ENCODE data around the gene PTH1R.

Gene PTH1R

DNA sequence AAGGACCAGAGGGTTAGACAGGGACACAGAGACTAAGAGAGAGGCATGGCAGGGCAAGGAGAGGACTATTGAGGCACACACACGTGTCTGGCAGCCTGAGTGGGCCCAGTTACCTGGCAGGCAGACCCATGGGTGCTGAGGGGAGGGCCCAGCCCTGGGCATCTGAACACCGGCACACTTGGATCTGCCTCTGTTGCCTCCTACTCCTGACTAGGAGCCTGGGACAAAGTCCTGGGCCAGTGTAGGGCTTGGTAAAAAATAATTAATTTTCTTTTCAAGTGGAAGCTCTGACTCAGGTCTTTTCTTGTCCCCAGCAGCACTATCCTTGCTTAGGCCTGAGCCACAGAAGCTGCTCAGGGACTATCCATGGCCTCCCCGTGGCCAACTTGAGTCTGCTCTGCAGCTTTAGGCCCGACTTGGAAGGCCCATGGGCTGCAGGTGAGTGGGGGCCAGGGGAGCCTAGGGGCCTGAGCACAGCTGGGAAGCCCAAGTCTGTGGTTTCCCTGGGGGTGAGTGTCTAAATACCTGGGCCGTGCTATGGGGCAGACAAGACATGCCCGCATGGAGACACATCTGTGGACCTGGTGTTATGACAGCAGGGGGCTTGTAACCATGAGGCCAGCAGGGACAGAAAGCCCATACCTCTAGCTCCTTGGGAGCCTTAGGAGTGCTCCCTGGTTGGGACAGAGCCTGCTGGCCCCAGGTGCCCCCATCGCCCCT lies at the start of gene PTH1R:
Gene PTH1R, plus strand, starts transcription at position 316 of the 720 bp plus-strand sequence. CDS start 5,839 bp downstream, outside the sequence.
- no peak for DNase-seq

DNA sequence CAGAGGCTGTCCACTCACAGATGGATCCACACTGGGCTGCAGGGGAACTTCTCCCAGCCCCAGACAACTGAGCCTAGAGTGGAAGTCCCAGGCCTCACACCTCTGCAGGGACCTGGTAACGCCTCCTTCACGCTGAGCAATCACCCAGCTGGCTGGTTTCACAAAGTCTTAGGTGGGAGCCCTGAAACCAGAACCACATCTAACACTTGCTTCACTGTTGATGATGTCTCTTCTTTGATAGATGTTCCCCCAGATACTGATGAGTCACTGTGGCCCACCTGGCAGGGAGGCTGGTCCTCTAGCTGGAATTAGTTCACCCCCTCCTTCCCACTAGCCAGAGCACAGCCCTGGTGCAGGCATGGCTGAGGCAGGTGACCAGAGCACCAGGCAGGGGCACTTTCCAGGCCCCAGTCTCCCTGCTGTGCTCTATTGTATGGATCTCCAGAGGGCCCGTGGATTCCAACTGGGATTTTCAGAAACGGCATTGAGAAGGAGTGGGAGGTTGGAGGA lies 47.8 kb upstream of the PTH1R start:
- no peak for DNase-seq

DNA sequence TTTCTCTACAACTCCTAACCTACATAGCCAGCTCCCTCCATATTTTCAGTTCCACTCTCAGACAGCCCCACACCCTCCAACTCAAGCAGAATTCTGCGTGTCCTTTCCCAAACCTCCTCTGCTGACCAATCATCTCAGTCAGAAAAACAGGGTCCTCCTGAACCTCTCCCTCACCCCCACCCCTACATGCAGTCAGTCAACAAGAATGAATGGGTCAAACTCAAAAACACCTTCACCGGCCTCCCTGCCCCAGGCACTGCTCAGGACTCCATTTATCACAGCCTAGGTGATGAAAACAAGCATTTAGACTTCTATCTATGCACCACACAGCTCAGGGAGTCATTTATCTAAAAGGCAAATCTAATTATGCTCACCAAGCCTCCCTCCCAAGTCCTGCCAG lies 46.7 kb upstream of the PTH1R start:
- DNase-seq, result no peak

DNA sequence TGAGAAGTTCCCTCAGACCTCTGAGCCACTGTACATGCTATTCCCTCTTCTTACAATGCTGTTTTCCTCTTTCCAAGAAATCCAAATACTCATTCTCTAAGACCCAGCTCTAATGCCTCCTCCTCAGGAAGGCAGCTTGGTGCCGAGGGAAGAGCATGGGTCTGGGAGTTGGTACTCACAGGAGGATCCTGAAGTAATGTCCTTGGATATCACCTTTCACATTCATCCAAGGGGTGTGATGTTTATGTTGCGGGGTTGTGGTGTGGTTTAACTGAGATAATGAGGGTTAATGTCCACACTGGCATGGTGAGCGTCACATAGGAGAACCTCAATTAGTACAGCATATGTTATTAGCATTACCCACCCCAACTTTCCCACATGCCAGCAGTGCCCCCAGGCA lies 46.2 kb upstream of the PTH1R start:
- no peak for DNase-seq

DNA sequence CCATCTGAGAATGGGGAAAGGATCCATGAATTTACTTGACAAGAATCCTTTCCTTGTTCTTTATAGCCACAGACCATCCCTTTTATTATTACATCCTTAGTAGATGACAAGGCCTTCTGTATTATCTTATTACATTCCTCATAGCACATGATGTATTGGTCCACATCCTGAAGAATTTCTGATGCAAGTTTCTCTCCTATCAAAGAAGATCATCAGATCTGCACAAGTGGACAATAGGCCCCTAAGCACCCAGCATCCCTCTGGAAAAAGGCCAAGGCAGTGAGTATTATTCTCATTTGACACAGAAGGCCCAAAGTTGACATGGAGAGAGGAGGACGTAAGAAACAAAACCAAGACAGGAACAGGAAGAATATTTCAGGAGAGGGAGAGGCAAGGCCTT lies 45.7 kb upstream of the PTH1R start:
- no peak for DNase-seq

DNA sequence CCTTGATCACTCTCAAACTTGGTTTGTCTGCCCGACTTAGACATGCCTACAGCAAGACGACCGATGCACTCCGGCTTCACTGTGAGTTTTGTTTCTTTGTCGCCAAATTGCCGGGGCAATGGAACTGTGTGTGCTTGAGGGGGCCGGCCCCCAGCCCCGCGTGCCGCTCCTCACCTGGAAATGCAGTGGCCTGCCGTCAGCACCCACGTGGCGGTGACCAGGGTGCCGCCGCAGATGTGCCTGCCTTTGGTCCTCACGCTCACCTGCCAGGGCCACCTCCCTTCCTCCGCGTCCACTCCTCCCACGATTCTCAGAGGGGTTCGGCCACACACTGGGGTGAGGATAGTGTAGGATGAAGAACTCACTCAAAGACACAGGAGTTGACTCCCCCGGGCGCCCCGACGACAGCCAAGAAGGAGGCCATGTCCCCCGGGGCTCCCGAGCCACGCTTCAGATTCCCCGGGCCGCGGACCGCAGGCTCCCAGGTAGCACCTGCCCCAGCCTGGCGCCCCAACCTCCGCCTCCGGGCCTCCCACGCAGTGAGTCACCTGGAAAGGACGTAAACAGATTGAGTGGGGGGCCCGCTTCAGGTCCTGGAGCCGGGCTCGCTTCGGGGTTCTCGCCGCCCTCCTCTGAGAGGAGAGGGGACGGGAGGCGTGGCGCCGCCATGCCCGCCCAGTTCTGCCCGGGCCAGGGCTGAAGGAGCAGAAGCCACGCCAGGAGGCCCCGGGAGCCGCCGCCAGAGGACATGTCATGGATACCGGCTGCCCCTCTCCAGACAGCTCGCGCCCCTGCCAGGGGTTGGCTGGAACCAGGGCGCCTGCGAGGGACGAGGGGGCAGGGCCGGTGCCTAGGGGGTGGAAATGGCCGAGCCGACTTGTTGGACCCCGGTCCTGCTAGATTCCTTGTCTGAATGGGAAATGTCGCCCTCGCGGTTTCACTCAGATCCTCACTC lies 43.9 kb upstream of the PTH1R start:
- DNase-seq, result no peak

DNA sequence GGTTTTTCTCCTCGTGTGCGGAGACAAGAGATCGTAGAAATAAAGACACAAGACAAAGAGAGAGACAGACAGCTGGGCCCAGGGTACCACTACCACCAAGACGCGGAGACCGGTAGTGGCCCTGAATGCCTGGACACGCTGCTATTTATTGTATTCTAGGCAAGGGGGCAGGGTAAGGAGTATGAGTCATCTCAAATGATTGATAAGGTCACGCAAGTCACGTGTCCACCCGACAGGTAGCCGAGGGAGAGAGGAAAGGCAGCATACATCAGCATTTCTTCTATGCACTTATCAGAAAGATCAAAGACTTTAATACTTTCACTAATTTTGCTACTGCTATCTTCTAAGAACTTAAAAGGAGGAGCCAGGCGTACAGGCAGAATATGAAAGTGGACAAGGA lies 42.5 kb upstream of the PTH1R start:
- no peak for DNase-seq

DNA sequence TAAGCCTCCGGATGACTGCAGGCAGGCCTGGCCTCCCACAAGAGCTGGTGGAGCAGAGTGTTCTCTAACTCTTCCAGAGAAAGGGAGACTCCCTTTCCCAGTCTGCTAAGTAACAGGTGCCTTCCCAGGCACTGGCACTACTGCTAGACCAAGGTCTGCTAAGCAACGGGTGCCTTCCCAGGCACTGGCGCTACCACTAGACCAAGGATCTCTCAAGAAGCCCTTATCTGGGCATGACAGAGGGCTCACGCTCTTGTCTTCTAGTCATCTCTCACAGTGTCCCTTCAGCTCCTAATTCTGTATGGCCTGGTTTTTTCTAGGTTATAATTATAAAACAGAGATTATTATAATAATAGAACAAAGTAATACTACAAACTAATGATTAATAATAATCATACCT lies 42.0 kb upstream of the PTH1R start:
- DNase-seq, result no peak

DNA sequence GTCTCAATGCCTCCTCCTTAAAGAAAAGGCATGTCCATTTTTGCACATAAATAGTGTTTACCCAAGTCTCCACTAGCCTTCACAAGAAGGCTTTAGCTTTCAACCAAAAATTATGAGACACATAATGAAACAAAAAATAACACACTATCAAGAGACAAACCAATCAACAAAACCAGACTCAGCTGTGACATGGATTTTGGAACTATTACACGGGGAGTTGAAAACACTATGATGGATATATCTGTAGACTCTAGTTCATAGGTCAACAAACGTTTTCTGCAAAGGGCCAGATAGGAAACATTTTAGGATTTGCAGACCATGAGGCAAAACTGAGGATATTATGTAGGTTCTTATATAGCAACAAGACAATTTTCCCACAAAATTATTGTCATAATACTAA lies 39.2 kb upstream of the PTH1R start:
- DNase-seq, result no peak

DNA sequence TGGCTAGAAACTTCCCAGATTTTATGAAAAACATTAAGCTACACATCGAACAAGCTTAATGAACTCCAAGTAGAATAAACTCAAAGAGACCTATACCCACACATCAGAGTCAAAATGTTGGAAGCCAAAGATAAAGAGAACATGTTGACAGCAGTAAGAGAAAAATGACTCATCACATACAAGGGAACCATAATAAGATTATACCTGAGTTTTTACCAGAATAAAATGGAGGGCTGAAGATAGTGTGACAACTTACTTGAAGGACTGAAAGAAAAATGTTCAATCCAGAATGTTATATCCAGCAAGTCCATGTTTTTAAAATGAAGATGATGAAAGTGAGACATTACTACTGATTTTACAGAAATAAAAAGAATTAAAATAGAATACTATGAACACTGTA lies 37.0 kb upstream of the PTH1R start:
- DNase-seq, result no peak

DNA sequence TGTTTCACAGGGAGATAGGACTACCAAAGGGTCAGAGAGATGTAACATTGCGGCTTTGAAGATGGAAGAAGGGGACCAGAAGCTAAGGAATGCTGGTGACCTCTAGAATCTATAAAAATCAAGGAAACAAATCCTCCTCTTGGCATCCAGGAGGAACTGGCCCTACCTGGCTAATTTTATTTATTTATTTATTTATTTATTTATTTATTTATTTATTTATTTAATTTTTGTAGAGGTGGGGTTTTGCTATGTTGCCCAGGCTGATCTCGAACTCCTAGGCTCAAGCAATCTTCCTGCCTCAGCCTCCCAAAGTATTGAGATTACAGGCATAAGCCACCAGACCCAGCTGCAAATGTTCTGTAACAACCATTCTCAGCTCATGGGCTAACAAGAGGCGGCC lies 34.0 kb upstream of the PTH1R start:
- DNase-seq, result no peak

DNA sequence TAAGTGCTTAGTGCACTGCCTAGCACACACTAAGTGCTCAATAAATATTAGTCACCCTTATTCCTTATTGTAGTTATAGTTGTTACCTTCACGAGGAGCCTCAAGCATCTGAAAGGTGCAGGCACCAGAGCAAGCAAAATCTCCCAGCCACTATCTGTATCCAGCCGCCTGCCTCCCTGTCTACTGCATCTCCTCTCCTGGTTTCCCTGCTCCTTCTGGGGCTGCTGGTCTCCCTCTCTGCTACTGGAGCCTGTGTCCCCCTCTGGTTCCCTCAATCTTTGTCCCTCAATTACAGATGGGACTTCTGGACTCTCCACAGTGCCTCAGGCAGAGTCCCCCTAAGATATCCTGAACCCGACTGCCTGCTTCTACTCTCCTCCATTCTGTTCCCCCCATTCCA lies 33.1 kb upstream of the PTH1R start:
- DNase-seq, result no peak

DNA sequence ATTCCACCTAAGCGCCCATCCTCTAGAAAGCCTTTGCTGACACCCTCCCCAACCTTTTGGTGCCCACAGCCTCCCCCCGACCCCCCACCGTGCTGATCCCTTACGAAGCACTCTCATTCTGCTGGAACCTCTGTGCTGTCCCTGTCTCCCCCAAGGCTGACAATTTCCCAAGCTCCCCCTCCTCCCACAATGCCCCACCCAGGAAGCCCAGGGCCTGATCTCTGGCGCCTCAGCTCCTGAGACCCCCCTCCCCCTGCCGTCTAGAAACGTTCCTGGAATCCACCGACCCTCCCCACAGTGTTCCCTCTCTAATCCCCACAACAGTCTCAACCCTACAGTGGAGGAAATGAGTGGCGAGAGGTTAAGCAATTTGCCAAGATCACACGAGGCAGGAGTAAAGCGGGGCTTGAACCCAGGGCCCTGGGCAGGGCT lies 32.6 kb upstream of the PTH1R start:
- no peak for DNase-seq

DNA sequence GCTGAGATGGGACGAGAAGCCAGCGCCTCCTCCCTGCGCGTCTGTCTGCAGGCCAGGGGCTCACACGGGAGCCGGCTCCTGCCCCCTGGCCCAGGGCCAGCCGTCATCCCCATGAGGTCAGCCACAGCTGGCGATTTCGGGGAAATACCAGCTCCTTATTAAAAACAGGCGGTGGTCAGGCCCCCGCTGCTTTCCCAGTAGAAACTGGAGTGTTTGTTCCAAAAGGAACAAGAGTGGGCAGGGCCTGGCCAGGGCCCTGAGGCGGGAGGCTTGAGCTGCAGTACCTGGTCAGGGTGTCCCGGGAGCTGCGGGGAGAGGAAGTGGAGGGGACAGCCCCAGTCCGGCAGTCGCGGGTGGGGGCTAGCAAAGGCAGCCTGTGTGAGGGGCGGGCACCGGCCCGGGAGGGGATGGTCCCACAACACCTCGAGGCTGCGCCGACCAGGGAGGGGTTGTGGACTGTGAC lies 32.1 kb upstream of the PTH1R start:
- peak in 4 of 14 donors; percentile 44 to 87 (median 61) for DNase-seq

DNA sequence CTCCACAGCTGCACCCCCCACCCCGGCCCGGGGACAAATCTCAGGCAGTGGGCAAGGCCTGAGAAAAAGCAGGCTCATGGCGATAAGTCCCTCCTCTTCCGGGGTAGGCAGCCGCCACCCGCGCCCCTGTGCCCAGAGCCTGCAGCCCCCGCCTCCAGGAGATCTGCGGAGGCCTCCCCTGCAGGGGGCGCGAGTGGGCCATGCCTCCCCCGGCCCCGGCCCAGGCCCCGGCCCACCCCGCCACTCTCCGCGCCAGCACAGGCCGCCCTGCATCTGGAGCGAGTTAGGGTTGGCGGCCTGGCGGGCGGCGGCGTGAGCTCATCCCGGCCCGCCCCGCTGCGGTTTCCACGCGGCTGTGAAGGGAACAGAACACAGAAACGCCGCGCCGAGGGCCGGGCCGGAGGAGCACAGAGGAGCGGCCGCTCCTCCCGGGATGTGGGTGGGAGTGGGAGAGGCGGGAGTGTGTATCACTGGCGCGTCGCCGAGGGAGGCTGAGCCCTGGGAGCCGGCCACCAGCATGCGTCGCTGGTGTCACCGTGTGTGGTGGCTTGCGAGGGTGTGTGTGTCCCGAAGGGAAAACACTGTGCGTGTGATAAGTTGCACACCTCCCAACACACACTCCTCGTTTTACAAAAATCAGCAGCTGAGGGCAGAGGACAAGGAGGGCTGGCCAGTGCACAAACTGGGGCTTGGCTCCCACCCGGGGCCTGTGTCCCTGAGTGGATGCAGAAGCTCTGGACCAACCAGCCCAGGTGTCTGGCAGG lies 31.5 kb upstream of the PTH1R start:
- DNase-seq, result peak in 11 of 14 donors; percentile 30 to 87 (median 54)

DNA sequence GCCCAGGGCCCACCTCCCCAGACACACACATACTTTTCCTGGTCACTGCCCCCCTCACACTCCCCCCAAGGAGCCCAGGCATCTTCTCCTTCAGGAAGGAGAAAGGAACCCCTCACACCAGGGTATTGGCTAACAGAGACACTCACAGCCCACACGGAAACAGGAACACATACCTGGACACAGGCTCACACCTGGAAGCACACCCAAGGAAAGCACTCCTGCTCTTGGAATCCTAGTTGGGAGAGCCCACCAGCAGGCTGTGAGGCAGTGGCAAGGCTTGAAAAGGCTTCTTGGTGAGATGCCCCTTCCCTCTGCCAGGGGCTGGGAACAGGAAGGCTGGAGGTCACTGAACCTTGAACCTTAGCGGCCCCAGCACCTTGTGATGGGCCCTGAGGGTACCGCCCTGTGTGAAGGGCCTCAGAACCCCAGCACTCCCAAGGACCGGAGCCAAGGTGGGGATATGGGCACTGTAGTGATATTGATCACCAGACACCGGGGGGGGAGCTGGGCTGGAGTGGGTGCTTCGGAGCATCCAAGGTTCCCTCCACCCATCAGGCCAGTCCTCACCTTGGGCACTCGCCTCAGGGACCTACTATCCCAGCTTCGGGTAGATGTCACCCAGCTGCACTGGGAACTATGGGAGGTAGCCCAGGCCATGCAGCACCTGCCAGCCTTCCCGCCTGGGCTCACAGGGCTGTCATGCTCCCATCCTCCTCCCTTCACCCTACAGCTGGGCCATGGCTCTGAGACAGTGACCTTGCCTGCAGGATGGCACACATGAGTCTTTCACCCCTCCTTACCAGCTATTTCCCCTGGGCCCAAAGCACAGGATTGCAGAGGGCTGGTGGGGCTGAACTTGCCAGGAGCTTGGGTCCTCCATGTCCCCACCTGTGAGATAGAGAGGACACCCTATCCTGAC lies 30.6 kb upstream of the PTH1R start:
- DNase-seq, result no peak

DNA sequence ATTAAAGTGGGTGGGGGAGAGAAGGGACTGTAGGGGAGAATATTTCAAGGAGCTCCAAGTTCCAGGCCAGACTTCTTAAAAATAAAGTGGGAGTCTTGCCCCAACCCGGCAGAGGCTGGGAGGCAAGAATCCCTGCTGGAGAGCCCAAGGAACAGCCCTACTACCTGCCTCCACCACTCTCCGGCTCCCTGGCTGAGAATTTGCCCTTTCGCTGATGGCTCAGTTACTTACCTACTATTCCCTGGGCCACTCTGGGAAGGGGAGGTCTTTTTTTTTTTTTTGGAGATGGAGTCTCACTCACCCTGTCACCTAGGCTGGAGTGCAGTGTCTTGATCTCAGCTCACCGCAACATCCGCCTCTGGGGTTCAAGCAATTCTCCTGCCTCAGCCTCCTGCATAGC lies 29.8 kb upstream of the PTH1R start:
- DNase-seq, result no peak

DNA sequence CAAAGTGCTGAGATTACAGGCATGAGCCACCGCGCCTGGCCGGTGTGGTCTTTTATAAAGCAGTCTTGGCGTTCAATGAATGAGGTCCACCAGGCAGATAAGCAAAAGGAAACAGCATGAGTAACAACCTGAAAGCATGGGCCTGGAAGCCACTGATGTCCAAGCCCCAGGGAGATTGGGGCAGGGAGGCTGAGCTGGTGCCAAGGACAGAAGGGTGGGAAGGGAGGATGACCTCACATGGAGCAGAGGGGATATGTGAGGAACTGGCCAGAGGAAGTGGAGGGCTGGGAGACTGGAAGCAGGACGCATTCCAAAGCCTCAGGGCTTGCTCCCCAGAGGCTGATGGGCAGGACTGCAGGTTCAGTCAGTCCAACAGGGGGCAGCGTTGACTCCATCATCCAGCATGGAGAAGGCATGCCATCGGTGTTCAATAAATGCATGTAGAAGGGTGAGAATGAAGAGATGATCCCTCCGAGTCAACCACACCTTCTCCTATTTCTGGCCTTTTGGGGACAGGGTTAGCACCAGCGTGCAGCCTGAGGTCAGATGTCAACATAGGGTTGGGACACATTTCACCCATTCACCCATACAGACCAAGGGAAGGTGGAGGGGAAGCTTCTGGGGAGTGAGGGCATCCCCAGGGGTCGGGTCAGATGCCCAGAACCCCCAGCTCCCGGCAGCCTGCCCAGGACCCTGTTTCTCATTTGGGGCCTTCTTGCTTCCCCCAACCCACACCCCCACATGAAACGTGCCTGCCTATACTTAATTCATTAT lies 29.1 kb upstream of the PTH1R start:
- no peak for DNase-seq

DNA sequence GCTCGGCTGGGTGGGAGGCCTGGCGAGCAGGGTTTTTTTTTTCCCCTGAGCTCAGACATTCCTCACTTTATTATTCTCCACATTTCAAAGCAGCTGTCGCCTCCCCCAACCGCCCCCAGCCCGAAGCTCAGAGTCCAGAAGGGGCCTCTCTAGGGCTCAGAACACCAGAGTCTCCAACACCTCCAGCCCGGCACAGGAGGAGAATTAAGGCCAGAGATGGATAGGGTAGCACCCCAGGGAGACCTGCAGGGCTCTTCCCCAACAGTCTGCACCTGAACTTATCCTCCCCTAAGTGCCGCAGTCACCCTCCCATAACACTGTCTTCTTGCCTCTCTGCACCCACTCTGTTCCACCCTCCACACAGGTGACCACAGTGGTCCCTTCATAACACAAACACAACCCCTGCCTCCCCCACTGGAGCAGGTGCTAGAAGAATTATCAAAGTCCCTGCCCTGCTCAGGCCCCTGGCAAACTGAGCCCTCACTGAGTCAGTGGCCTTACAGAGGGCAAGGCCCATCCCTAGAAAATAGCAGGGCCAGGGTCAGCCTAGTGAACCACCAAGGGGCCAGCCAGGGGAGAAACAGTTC lies 28.4 kb upstream of the PTH1R start:
- no peak for DNase-seq
